Measurements from ENCODE around the gene HEXD.

The HEXD gene

GRCh38 chr17:82396601-82397435, 21.3 kb upstream of the HEXD start:
- TF ChIP-seq CTCF (IDR thresholded peaks at IDR 0.05; ENCODE audit: borderline replicate concordance, extremely low read depth, low read length, poor library complexity, severe bottlenecking) = no peak
- no peak for TF ChIP-seq EZH2 (IDR thresholded peaks at IDR 0.05; ENCODE audit: borderline replicate concordance, low read depth, low read length, severe bottlenecking)
- Histone ChIP-seq H3K36me3 (ENCODE audit: insufficient read depth, low read length) (peaks cover 44% of the 10 kb centered on the region), H2AFZ (ENCODE audit: low read depth, low read length) (no peak overlapping the region), H3K4me1 (ENCODE audit: insufficient read depth, low read length) (no peaks in the 10 kb centered on the region), H3K9ac (ENCODE audit: low read depth, low read length) (no peak overlapping the region), H3K79me2 (ENCODE audit: insufficient read depth, low read length) (no peaks in the 10 kb centered on the region), H3K4me3 (ENCODE audit: low read depth in 1 of 2, low read length in 2 of 2) (no peak overlapping the region), H4K20me1 (ENCODE audit: insufficient read depth, low read length) (no peaks in the 10 kb centered on the region), H3K27ac (ENCODE audit: low read length) (no peak overlapping the region), H3K4me2 (ENCODE audit: insufficient read depth, low read length) (no peak overlapping the region), H3K9me3 (ENCODE audit: insufficient read depth, low read length, severe bottlenecking) (no peaks in the 10 kb centered on the region), H3K27me3 (ENCODE audit: insufficient read depth, low read length, poor library complexity) (no peaks in the 10 kb centered on the region)
- DNase-seq (no peak), ATAC-seq (ENCODE audit: insufficient read depth, low read depth) (no peak)

GRCh38 chr17:82397449-82398335, 20.5 kb upstream of the HEXD start:
- peaks cover 37% of the 10 kb centered on the region for H3K36me3 ChIP-seq (ENCODE audit: insufficient read depth, low read length)
- no peaks in the 10 kb centered on the region for H3K79me2 ChIP-seq (ENCODE audit: insufficient read depth, low read length)
- no peaks in the 10 kb centered on the region for H3K27me3 ChIP-seq (ENCODE audit: insufficient read depth, low read length, poor library complexity)
- no peaks in the 10 kb centered on the region for H3K9me3 ChIP-seq (ENCODE audit: insufficient read depth, low read length, severe bottlenecking)
- no peak overlapping the region for H3K9ac ChIP-seq (ENCODE audit: low read depth, low read length)
- no peaks in the 10 kb centered on the region for H3K4me1 ChIP-seq (ENCODE audit: insufficient read depth, low read length)
- DNase-seq (no peak), ATAC-seq (ENCODE audit: insufficient read depth, low read depth) (no peak)
- H3K4me3 ChIP-seq (ENCODE audit: low read depth in 1 of 2, low read length in 2 of 2) = no peak overlapping the region
- no peak overlapping the region for H3K4me2 ChIP-seq (ENCODE audit: insufficient read depth, low read length)
- H3K27ac ChIP-seq (ENCODE audit: low read length) = no peak overlapping the region
- no peak overlapping the region for H2AFZ ChIP-seq (ENCODE audit: low read depth, low read length)
- no peak for TF ChIP-seq EZH2 (IDR thresholded peaks at IDR 0.05; ENCODE audit: borderline replicate concordance, low read depth, low read length, severe bottlenecking)
- TF ChIP-seq CTCF (IDR thresholded peaks at IDR 0.05; ENCODE audit: borderline replicate concordance, extremely low read depth, low read length, poor library complexity, severe bottlenecking) = no peak
- no peaks in the 10 kb centered on the region for H4K20me1 ChIP-seq (ENCODE audit: insufficient read depth, low read length)

- DNase-seq = no peak
- no peaks in the 10 kb centered on the region for H3K9me3 ChIP-seq (ENCODE audit: insufficient read depth, low read length, severe bottlenecking)
- H4K20me1 ChIP-seq (ENCODE audit: insufficient read depth, low read length) = no peaks in the 10 kb centered on the region
- no peak overlapping the region for H3K4me2 ChIP-seq (ENCODE audit: insufficient read depth, low read length)
- H3K36me3 ChIP-seq (ENCODE audit: insufficient read depth, low read length) = peaks cover 37% of the 10 kb centered on the region
- H3K27me3 ChIP-seq (ENCODE audit: insufficient read depth, low read length, poor library complexity) = no peaks in the 10 kb centered on the region
- H2AFZ ChIP-seq (ENCODE audit: low read depth, low read length) = no peak overlapping the region
- no peak overlapping the region for H3K27ac ChIP-seq (ENCODE audit: low read length)
- no peaks in the 10 kb centered on the region for H3K4me1 ChIP-seq (ENCODE audit: insufficient read depth, low read length)
- no peak for TF ChIP-seq EZH2 (IDR thresholded peaks at IDR 0.05; ENCODE audit: borderline replicate concordance, low read depth, low read length, severe bottlenecking)
- TF ChIP-seq CTCF (IDR thresholded peaks at IDR 0.05; ENCODE audit: borderline replicate concordance, extremely low read depth, low read length, poor library complexity, severe bottlenecking) = no peak
- no peak for ATAC-seq (ENCODE audit: insufficient read depth, low read depth)
- no peaks in the 10 kb centered on the region for H3K79me2 ChIP-seq (ENCODE audit: insufficient read depth, low read length)
- no peak overlapping the region for H3K4me3 ChIP-seq (ENCODE audit: low read depth in 1 of 2, low read length in 2 of 2)
- H3K9ac ChIP-seq (ENCODE audit: low read depth, low read length) = no peak overlapping the region
These were observed 19.1 kb upstream of the HEXD start for GRCh38 chr17:82399041-82399441.

Data from DND-41 (cell line).